ENCODE measurements around the gene PCTP.

GRCh38 chr17:55825213-55825612, 74.4 kb downstream of the PCTP start:
- no peak for TF ChIP-seq EZH2 (IDR thresholded peaks at IDR 0.05; ENCODE audit: borderline replicate concordance)
- no peak for TF ChIP-seq EZH2phosphoT487 (IDR thresholded peaks at IDR 0.05; ENCODE audit: low read depth, severe bottlenecking, unreplicated experiment)
